DOHH2 (cell line): ENCODE results near the gene GUCY2D.

Source experiments
- EZH2phosphoT487 ChIP-seq: fragments of 200-600 bp; sonication (generic); IDR thresholded peaks from 2 replicates; pipeline ENCODE4 v1.6.1; 2017; ENCODE audit warnings: borderline replicate concordance, mild to moderate bottlenecking, antibody characterized with exemption, low read length, moderate library complexity, mixed read lengths
- TF ChIP-seq, protein P1 (sequence below): fragments of 200-600 bp; sonication (generic); IDR thresholded peaks from one replicate; pipeline ENCODE4 v1.5.1; 2014; ENCODE audit warnings: antibody characterized with exemption, mild to moderate bottlenecking, low read depth, low read length; ENCODE audit not compliant: poor library complexity, severe bottlenecking

DNA sequence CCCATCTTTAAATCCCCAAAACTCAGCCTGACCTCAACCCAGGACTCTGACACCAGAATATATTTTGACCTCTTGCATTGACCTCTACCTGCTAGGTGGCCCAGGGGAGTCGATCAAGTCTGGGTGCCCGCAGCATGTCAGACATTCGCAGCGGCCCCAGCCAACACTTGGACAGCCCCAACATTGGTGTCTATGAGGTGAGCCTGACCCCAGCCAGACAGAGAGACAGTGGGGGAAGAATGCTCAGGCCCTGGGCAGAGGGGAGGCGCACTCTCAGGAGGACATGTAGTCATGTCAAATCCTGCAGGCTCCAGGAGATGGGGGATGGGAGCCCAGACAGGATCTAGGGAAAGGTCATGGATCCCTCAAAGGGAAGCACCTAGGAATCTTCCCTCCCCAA lies 5.4 kb downstream of the GUCY2D start:
- TF ChIP-seq, protein P1, sequence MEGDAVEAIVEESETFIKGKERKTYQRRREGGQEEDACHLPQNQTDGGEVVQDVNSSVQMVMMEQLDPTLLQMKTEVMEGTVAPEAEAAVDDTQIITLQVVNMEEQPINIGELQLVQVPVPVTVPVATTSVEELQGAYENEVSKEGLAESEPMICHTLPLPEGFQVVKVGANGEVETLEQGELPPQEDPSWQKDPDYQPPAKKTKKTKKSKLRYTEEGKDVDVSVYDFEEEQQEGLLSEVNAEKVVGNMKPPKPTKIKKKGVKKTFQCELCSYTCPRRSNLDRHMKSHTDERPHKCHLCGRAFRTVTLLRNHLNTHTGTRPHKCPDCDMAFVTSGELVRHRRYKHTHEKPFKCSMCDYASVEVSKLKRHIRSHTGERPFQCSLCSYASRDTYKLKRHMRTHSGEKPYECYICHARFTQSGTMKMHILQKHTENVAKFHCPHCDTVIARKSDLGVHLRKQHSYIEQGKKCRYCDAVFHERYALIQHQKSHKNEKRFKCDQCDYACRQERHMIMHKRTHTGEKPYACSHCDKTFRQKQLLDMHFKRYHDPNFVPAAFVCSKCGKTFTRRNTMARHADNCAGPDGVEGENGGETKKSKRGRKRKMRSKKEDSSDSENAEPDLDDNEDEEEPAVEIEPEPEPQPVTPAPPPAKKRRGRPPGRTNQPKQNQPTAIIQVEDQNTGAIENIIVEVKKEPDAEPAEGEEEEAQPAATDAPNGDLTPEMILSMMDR = no peak
- TF ChIP-seq EZH2phosphoT487 = no peak
